SK-N-SH (cell line): Measurements from ENCODE around the gene SYNDIG1L. TPM values are rescaled to one million over a fixed set of nuclear protein-coding genes. Genes with fewer than 3 reads are reported as not detected.

Experiments used
- CTCF ChIA-PET: fragments of 300-600, 350-600 bp; formaldehyde crosslinking; extraction: SDS; loops from one replicate; lab custom pipeline; 2021; lab: Yijun Ruan, JAX
- POLR2A ChIA-PET: fragments of 350-600 bp; sonication (Branson Sonifier 250); formaldehyde crosslinking; extraction: SDS; loops from one replicate; lab custom pipeline; 2020; ENCODE audit warnings: antibody characterized with exemption, inconsistent platforms; lab: Yijun Ruan, JAX
- DNase-seq: peaks from one replicate; pipeline ENCODE4 v3.0.0; 2012
- H2AFZ ChIP-seq: fragments of 200-600 bp; sonication (generic); 2 replicates; pipeline ENCODE4 v1.8.1; 2016; ENCODE audit warnings: antibody characterized with exemption, mild to moderate bottlenecking, low read depth
- H3F3A ChIP-seq: fragments of 200-600 bp; sonication (generic); replicated peaks from 2 replicates; pipeline ENCODE3; 2016; ENCODE audit warnings: antibody characterized with exemption, mild to moderate bottlenecking; ENCODE audit not compliant: insufficient read depth
- H3K27ac ChIP-seq, 2 experiments: fragments of 200-500 bp in 1 of 2; fragments of 200-600 bp in 1 of 2; sonication (Bioruptor generic) in 1 of 2; sonication (generic), shearing (Covaris generic) in 1 of 2; 2 replicates each; pipeline versions ENCODE4 v1.5.1 to v1.6.1; 2014 to 2016; ENCODE audit warnings: low read depth in 2 of 2, inconsistent platforms in 1 of 2, low read length in 1 of 2, mild to moderate bottlenecking in 1 of 2, mixed read lengths in 1 of 2
- H3K27me3 ChIP-seq: fragments of 200-600 bp; sonication (generic), shearing (Covaris generic); 2 replicates; pipeline ENCODE4 v1.6.1; 2016; ENCODE audit warnings: mixed run types; ENCODE audit not compliant: insufficient read depth
- H3K36me3 ChIP-seq, 2 experiments: fragments of 200-500 bp in 1 of 2; fragments of 200-600 bp in 1 of 2; sonication (Bioruptor generic) in 1 of 2; sonication (generic) in 1 of 2; replicated peaks in 1 of 2; 2 replicates each; pipeline versions ENCODE3 to v1.5.1; 2014 to 2016; ENCODE audit warnings: low read length in 1 of 2, mild to moderate bottlenecking in 1 of 2; ENCODE audit not compliant: insufficient read depth in 2 of 2, control insufficient read depth in 1 of 2
- H3K4me1 ChIP-seq, 2 experiments: fragments of 200-500 bp in 1 of 2; fragments of 200-600 bp in 1 of 2; sonication (Bioruptor generic) in 1 of 2; sonication (generic), shearing (Covaris generic) in 1 of 2; 2 replicates each; pipeline versions ENCODE4 v1.5.1 to v1.6.1; 2014 to 2016; ENCODE audit warnings: low read depth in 1 of 2, low read length in 1 of 2, mixed run types in 1 of 2; ENCODE audit not compliant: insufficient read depth in 2 of 2, control insufficient read depth in 1 of 2
- H3K4me2 ChIP-seq: fragments of 200-600 bp; sonication (generic), shearing (Covaris generic); 2 replicates; pipeline ENCODE4 v1.6.1; 2017; ENCODE audit warnings: mixed run types
- H3K4me3 ChIP-seq, 2 experiments: fragments of 200-500 bp in 1 of 2; fragments of 200-600 bp in 1 of 2; sonication (Bioruptor generic) in 1 of 2; sonication (generic), shearing (Covaris generic) in 1 of 2; 2 replicates each; pipeline versions ENCODE4 v1.5.1 to v1.8.1; 2014 to 2016; ENCODE audit warnings: low read depth in 2 of 2, inconsistent platforms in 1 of 2, low read length in 1 of 2, mild to moderate bottlenecking in 1 of 2, mixed read lengths in 1 of 2, moderate library complexity in 1 of 2
- H3K79me2 ChIP-seq: fragments of 200-600 bp; sonication (generic); 2 replicates; pipeline ENCODE4 v1.8.1; 2017; ENCODE audit warnings: mild to moderate bottlenecking; ENCODE audit not compliant: insufficient read depth
- H3K9ac ChIP-seq: fragments of 200-600 bp; sonication (generic); 2 replicates; pipeline ENCODE4 v1.6.1; 2017; ENCODE audit warnings: mixed run types
- H3K9me2 ChIP-seq: fragments of 200-600 bp; sonication (generic); 2 replicates; pipeline ENCODE4 v1.6.1; 2017; ENCODE audit warnings: mixed run types
- H3K9me3 ChIP-seq: fragments of 200-600 bp; sonication (generic); 2 replicates; pipeline ENCODE4 v1.6.1; 2017; ENCODE audit warnings: mixed run types, mild to moderate bottlenecking, moderate library complexity
- H4K20me1 ChIP-seq: fragments of 200-600 bp; sonication (generic); 2 replicates; pipeline ENCODE4 v1.6.1; 2017; ENCODE audit warnings: mild to moderate bottlenecking, mixed run types; ENCODE audit not compliant: insufficient read depth
- CHD2 ChIP-seq: fragments of 150-350 bp; IDR thresholded peaks from 2 replicates; pipeline ENCODE4 v1.6.1; 2018; ENCODE audit warnings: low read length; ENCODE audit not compliant: partially characterized antibody
- FOSL2 ChIP-seq: IDR thresholded peaks from 2 replicates; pipeline ENCODE4 v1.4.0; 2012; ENCODE audit warnings: low read depth, mild to moderate bottlenecking, moderate library complexity, borderline replicate concordance
- GABPA ChIP-seq: IDR thresholded peaks from 2 replicates; pipeline ENCODE4 v1.4.0; 2012; ENCODE audit warnings: low read depth, mild to moderate bottlenecking
- MAX ChIP-seq: IDR thresholded peaks from 2 replicates; pipeline ENCODE4 v1.4.0; 2012; ENCODE audit warnings: low read depth
- MEF2A ChIP-seq: IDR thresholded peaks from 2 replicates; pipeline ENCODE4 v1.4.0; 2012; ENCODE audit warnings: low read depth, borderline replicate concordance
- MXI1 ChIP-seq: IDR thresholded peaks from 2 replicates; pipeline ENCODE4 v1.6.1; 2012; ENCODE audit warnings: mild to moderate bottlenecking, low read depth, low read length, improper control_type of control experiment
- NFIC ChIP-seq: IDR thresholded peaks from 2 replicates; pipeline ENCODE4 v1.4.0; 2012; ENCODE audit warnings: borderline replicate concordance
- SMC3 ChIP-seq: IDR thresholded peaks from 2 replicates; pipeline ENCODE4 v1.6.1; 2012; ENCODE audit warnings: low read depth, low read length, improper control_type of control experiment
- USF1 ChIP-seq: IDR thresholded peaks from 2 replicates; pipeline ENCODE4 v1.4.0; 2012; ENCODE audit warnings: low read depth, borderline replicate concordance
- YY1 ChIP-seq: IDR thresholded peaks from 2 replicates; pipeline ENCODE4 v1.4.0; 2012; ENCODE audit warnings: low read depth, mild to moderate bottlenecking
- WGBS: methylation state at CpG from one replicate; pipeline ENCODE4 v1.1.6; 2017; ENCODE audit warnings: low lambda C conversion rate; 5-methylcytosine and 5-hydroxymethylcytosine counted together
- polyA plus RNA-seq, 3 experiments: library from polyadenylated mRNA; depleted of rRNA; stranded (reverse); fragments of >200 nt; gene quantifications; 2 replicates each; pipeline ENCODE4 v1.2.3, GENCODE V29; 2012
- TF ChIP-seq, protein P1 (sequence below): IDR thresholded peaks from 2 replicates; pipeline ENCODE4; 2012
- TF ChIP-seq, protein P2 (sequence below): fragments of 200-600 bp; sonication (generic); IDR thresholded peaks from 2 replicates; pipeline ENCODE4 v1.6.1; 2017; ENCODE audit warnings: antibody characterized with exemption, mild to moderate bottlenecking, moderate library complexity

Gene SYNDIG1L
- polyA plus RNA-seq, 1 of the 3 experiments (the other 2 are of a cell fraction) = not detected

GRCh38 chr14:74404435-74404834 lies 21.6 kb downstream of the SYNDIG1L start (continued):
- TF ChIP-seq USF1 (no peak), FOSL2 (no peak), NFIC (no peak)

DNA sequence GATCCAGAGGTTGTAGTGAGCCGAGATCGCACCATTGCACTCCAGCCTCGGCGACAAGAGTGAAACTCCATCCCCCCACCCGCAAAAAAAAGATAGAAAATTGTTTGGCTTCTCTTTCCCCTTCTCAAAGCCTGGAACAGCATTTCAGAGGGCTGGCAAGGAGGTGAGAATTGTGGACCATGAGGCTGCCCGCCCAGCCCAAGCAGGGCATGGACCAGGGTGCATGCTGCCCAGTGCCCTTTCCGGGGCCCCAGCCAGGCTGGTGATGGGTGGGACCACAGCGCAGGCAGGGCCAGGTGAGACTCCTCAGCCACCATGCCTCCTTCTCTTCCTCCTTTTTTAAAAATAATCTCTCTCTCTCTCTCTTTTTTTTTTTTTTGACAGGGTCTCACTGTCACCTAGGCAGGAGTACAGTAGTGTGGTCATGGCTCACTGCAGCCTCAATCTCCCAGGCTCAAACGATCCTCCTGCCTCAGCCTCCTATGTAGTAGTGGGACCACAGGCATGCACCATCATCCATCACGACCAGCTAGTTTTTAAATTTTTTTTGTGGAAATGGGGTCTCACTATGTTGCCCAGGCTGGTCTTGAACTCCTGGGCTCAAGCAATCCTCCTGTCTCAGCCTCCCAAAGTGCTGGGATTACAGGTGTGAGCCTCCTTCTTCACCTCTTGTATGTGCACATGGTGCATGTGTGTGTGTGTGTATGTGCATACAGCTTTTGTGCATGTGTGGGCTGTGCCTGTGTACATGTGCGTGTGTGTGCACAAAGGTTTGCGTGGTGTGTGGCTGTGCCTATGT lies 22.2 kb downstream of the SYNDIG1L start:
- no peak overlapping the region for H3K4me2 ChIP-seq
- H3K9me2 ChIP-seq = no peaks in the 10 kb centered on the region
- H3K27me3 ChIP-seq = peaks cover 27% of the 10 kb centered on the region
- DNase-seq = no peak
- no peak overlapping the region for H2AFZ ChIP-seq
- no peaks in the 10 kb centered on the region for H3K79me2 ChIP-seq
- H3K4me1 ChIP-seq = peaks cover 0 to 10% of the 10 kb centered on the region in 2 experiments; a peak in 1 of 4 replicates
- ChIA-PET CTCF (no interaction called here), POLR2A (no interaction called here)
- H3F3A ChIP-seq = no peaks in the 10 kb centered on the region
- no peaks in the 10 kb centered on the region for H4K20me1 ChIP-seq
- H3K4me3 ChIP-seq = no peak overlapping the region
- TF ChIP-seq GABPA (no peak), CHD2 (no peak), MAX (no peak), MXI1 (no peak), MEF2A (no peak), SMC3 (no peak), YY1 (no peak)
- TF ChIP-seq, protein P1, sequence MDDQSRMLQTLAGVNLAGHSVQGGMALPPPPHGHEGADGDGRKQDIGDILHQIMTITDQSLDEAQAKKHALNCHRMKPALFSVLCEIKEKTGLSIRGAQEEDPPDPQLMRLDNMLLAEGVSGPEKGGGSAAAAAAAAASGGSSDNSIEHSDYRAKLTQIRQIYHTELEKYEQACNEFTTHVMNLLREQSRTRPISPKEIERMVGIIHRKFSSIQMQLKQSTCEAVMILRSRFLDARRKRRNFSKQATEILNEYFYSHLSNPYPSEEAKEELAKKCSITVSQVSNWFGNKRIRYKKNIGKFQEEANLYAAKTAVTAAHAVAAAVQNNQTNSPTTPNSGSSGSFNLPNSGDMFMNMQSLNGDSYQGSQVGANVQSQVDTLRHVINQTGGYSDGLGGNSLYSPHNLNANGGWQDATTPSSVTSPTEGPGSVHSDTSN = no peak
- TF ChIP-seq, protein P2, sequence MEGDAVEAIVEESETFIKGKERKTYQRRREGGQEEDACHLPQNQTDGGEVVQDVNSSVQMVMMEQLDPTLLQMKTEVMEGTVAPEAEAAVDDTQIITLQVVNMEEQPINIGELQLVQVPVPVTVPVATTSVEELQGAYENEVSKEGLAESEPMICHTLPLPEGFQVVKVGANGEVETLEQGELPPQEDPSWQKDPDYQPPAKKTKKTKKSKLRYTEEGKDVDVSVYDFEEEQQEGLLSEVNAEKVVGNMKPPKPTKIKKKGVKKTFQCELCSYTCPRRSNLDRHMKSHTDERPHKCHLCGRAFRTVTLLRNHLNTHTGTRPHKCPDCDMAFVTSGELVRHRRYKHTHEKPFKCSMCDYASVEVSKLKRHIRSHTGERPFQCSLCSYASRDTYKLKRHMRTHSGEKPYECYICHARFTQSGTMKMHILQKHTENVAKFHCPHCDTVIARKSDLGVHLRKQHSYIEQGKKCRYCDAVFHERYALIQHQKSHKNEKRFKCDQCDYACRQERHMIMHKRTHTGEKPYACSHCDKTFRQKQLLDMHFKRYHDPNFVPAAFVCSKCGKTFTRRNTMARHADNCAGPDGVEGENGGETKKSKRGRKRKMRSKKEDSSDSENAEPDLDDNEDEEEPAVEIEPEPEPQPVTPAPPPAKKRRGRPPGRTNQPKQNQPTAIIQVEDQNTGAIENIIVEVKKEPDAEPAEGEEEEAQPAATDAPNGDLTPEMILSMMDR = no peak
- H3K9me3 ChIP-seq = no peaks in the 10 kb centered on the region
- H3K9ac ChIP-seq = no peak overlapping the region
- H3K36me3 ChIP-seq = no peaks in the 10 kb centered on the region
- H3K27ac ChIP-seq = no peak overlapping the region
- WGBS = 63% methylated on average over 12 of the region's 12 CpGs
